Adrenal gland (tissue), 5 donors: Measurements from ENCODE around the gene EHBP1.

Experiments
- POLR2A ChIP-seq, 2 donors: fragments of 450-650 bp; IDR thresholded peaks; one replicate each; pipeline ENCODE4 v1.6.1; 2017; ENCODE audit warnings: antibody characterized with exemption in 2 of 2, mild to moderate bottlenecking in 2 of 2, moderate library complexity in 1 of 2
- TF ChIP-seq, protein P1 (sequence below), 6 experiments: fragments of 450-650 bp in 4 of 6; fragments of 200-600 bp in 2 of 6; sonication (generic) in 1 of 6; IDR thresholded peaks; 1 replicate in 5 of 6; 2 replicates in 1 of 6; pipeline versions ENCODE4 v1.5.1 to v1.8.0; 2016 to 2021; ENCODE audit warnings: antibody characterized with exemption in 6 of 6, mild to moderate bottlenecking in 2 of 6, moderate library complexity in 1 of 6
- donor health status: DM: no; HTN: no; CAD: no.

DNA sequence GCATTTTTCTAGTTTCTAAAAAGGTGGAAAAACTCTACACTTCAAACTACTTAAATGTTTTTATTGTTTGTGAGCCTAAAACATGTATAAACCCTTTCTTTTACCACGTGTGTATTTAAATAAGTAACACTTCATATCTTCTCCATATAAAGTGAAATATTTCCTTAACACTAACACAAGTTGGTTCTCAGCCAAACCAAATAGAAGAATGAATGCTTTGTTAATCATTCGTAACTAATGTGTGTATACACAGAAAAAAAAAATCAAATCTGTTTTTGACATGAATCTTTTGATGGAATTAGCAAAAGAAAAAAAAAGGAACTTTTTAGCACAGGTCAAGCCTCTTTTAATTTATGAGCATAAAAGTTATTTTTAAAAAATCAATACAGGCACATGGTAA lies 89.3 kb downstream of the EHBP1 start:
- TF ChIP-seq, protein P1, sequence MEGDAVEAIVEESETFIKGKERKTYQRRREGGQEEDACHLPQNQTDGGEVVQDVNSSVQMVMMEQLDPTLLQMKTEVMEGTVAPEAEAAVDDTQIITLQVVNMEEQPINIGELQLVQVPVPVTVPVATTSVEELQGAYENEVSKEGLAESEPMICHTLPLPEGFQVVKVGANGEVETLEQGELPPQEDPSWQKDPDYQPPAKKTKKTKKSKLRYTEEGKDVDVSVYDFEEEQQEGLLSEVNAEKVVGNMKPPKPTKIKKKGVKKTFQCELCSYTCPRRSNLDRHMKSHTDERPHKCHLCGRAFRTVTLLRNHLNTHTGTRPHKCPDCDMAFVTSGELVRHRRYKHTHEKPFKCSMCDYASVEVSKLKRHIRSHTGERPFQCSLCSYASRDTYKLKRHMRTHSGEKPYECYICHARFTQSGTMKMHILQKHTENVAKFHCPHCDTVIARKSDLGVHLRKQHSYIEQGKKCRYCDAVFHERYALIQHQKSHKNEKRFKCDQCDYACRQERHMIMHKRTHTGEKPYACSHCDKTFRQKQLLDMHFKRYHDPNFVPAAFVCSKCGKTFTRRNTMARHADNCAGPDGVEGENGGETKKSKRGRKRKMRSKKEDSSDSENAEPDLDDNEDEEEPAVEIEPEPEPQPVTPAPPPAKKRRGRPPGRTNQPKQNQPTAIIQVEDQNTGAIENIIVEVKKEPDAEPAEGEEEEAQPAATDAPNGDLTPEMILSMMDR (IDR thresholded peaks at IDR 0.05) = no peak
- no peak for TF ChIP-seq POLR2A (IDR thresholded peaks at IDR 0.05)
